ENCODE measurements around the gene ZBTB7C. TPM values are rescaled to one million over a fixed set of nuclear protein-coding genes. Genes with fewer than 3 reads are reported as not detected.
A peak's percentile ranks its signal among the peaks of the same experiment; 100 is the strongest.

Gene ZBTB7C
- total RNA-seq, 2 donors from 2014 or later: not detected

DNA sequence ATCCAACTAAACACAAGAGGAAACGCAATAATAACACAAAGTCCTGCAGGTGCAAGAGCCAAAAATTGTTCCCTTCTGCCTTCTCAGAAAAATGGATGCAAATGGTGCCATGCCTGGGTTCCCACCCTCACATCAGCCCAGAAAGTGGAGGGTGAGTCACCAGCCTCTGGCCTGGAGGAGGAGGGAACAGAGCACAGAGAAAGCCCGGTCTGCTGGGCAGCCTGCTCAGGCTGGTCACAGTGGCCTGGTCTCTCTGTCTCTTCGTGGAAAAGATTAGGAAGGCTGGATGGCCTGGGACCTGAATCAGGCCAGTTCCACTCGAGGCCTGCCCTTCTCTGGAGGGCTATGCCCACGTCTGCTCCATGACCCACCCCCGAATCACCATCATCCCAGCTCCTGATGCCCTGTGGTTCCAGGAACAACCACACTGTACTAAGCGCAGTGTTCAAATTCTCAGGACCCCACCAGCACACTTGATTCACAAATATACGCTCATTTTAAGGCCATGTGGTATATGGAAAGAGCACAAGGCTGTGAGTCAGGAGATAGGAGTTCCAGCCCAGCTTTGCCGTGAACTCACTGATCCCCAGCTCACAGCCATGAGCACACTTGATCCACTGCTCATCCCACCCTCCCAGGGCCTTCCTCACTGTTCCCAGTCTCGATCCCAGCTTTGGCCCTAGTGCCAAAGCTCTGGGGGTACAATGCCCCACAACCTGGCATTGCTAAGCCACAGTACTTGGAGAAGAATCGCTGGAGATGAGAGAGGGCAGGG is 82.1 kb downstream of the ZBTB7C start:
- DNase-seq (ENCODE audit: low spot score in 2 of 2) (no peak), ATAC-seq (no peak)
- H3K36me3 Mint-ChIP-seq: no peaks in the 10 kb centered on the region
- H3K9me3 Mint-ChIP-seq: no peaks in the 10 kb centered on the region
- H3K27ac Mint-ChIP-seq: no peak overlapping the region

DNA sequence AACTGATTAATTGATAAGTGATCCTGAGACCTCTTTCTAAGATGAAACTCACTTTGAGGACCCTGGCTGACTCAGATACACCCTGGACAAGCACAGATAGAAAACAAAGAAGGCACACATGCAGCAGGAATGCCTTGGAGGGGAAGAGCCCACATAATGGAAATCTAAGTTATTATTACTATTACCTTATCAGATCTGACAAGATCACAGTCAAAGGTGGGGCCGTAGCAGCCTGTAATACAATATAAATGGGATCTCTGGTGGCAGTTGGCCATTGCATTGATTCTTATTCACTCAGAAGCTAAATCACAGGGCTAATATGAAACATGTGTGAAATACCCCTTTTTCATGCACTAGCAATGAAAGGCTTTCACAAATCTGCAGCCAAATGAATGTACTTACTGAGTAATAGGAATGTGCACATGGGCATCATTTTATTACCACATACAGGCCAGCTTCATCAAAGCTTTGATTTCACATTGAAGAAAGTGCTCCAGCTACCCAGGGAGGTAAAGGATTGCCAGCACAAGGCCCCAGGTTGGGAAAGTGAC is 84.0 kb downstream of the ZBTB7C start:
- DNase-seq (ENCODE audit: low spot score in 2 of 2): no peak
- Mint-ChIP-seq H3K36me3 (no peaks in the 10 kb centered on the region), H3K27ac (no peak overlapping the region), H3K9me3 (no peaks in the 10 kb centered on the region)
- no peak for ATAC-seq

DNA sequence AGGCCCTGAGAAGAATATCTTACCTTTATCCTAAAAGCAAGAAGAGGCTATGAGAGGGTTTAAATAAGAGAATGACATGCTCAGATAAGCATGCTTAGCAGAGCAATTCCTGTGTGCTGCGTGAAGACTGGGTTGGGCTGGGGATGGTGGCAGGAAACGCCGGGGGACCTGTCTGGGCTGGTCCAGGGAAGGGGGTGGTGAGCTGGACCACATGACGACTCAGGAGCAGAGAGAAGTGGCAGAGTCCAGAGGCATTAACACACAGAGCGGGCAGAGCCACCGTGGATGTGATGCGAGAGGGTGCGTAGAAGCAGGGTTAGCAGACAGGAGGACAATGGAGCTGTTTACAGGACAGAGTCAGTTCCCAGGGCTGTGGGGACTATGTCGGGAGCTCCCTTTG is 84.5 kb downstream of the ZBTB7C start:
- ATAC-seq (no peak), DNase-seq (ENCODE audit: low spot score in 2 of 2) (no peak)
- Mint-ChIP-seq H3K27ac (no peak overlapping the region), H3K36me3 (no peaks in the 10 kb centered on the region), H3K9me3 (no peaks in the 10 kb centered on the region)

DNA sequence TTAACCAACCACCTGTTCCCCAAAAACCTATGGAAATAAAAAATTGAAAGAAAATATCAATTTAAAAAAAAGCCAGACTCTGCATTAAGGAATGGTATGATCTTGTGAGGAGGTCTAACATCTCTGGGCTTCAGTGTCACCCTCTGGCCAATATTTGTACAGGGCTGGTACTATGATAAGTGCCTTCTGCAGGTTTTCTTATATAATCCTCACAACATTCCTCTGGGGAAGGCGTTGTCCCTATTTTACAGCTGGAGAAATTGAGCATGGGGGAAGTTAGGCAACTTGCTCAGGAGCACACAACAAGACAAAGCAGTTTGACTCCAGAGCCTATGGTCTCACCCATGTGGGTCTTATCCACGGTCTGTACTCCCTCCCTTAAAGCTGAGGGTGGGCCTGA is 86.0 kb downstream of the ZBTB7C start:
- DNase-seq (ENCODE audit: low spot score in 2 of 2): no peak
- no peaks in the 10 kb centered on the region for H3K9me3 Mint-ChIP-seq
- no peak overlapping the region for H3K27ac Mint-ChIP-seq
- ATAC-seq: no peak
- no peaks in the 10 kb centered on the region for H3K36me3 Mint-ChIP-seq

DNA sequence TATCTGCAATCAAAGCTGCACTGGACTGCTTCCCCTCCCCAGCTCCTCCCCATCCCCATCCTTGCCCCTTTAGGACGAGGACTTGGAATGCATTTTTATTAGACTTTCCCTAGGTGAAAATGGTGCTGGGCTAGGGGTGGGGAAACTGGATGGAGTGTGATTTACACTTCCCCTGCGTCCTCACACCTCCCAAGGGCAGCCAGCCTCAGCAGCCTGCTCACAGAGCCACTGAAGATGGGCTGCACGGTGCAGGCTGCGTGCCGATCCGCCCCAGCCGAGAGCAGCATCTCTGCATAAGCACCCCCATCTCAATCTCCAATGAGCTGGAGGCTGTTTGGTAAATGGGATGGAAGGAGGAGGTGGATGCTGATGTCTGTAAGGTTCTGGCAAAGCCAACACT is 87.6 kb downstream of the ZBTB7C start:
- no peak for DNase-seq (ENCODE audit: low spot score in 2 of 2)
- ATAC-seq: no peak
- Mint-ChIP-seq H3K9me3 (no peaks in the 10 kb centered on the region), H3K36me3 (no peaks in the 10 kb centered on the region), H3K27ac (no peak overlapping the region)

DNA sequence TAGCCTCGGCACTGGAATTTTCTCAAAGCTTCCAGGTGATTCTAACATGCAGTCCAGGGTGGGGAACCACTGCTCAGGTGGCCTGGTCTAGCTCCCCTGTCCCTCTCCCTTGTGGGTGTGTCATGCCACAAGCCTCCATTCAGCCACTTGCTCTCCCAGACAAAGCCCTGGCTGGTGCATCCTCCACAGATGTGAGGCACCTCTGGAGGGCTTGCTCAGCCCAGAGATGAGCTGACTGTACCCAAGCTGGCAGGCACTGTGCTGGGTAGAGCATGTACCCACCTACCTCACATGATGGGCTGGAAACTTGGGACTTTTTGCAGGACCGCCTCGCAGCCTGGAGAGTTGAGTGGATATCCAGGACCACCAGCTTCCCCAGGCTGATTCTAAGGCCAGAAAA is 88.1 kb downstream of the ZBTB7C start:
- no peak overlapping the region for H3K27ac Mint-ChIP-seq
- no peaks in the 10 kb centered on the region for H3K9me3 Mint-ChIP-seq
- DNase-seq (ENCODE audit: low spot score in 2 of 2) (no peak), ATAC-seq (no peak)
- no peaks in the 10 kb centered on the region for H3K36me3 Mint-ChIP-seq

DNA sequence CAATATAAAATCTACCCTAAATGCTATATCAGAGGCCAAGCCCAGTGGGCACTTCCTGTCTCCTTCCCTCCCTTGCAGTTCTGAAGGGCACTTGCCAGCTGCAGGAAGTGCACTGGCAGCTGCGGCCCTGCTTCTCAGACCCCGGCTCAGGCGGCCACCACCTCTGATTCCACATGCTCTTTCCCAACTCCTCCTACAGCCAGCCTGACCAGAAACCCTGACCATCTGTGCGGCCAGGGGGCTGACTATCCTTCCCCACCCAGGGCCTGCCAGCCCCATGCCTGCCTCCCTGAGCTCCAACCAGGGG is 88.6 kb downstream of the ZBTB7C start:
- no peaks in the 10 kb centered on the region for H3K9me3 Mint-ChIP-seq
- H3K36me3 Mint-ChIP-seq: no peaks in the 10 kb centered on the region
- DNase-seq (ENCODE audit: low spot score in 2 of 2): no peak
- ATAC-seq: no peak
- peak overlapping the region in 1 of 2 donors; percentile 53 for H3K27ac Mint-ChIP-seq

DNA sequence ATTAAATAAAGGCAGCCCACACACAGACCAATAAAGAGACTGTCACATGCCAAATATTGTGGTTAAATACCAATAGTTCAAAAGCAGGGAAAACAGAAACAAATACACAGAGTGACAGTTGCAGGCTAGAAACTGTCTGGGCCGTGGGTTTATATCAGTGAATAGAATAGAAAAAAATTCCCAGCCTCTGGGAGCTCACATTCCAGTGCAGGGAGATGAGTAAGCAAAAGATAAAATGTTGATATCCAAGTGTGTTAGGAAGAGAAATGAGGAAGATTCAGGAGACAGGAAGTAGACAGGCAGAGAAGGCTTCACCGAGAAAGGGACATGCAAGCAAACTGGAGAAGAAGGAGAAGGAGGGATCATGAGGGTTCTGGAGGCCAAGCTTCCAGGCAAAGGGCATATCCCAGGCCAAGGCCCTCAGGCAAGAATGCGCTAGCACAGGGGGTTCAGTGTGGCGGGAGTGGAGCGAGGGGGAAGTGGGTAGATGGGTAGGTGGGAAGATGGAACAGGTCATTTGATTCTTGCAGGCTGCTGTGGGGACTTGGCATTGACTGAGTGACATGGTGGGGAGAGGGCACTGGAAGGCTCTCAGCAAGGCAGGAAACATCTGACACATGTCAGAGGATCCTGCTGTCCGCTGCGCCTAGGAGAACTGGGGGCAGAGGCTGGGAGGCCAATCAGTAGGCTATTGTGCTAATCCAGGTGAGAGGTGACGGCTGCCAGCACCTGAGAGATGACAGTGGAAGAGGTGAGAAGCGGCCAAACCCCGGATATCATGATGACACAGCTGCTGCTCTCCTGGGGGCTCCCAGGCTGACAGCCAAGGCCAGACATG is 89.2 kb downstream of the ZBTB7C start:
- Mint-ChIP-seq H3K36me3 (no peaks in the 10 kb centered on the region), H3K27ac (no peak overlapping the region), H3K9me3 (no peaks in the 10 kb centered on the region)
- no peak for DNase-seq (ENCODE audit: low spot score in 2 of 2)
- no peak for ATAC-seq

DNA sequence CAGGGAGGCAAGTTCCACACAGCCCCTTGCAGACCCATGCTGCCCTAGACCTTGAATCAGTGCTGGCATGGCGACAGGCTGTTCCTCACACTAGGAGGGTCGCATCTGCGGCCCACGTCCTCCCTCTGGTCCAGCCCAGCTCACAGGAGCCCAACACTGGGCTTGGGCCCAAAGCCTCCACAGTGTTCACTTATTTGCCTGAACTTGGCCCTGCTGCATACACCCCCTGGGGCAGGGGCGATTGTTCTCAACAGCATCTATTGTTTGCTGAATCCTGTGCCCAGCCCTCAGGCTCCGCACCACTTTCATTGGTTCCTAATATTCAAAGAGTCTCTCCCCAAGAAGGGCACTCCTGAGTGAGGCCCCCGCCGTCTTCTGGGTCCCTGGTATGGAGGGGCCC is 90.7 kb downstream of the ZBTB7C start:
- Mint-ChIP-seq H3K27ac (no peak overlapping the region), H3K36me3 (no peaks in the 10 kb centered on the region), H3K9me3 (no peaks in the 10 kb centered on the region)
- no peak for DNase-seq (ENCODE audit: low spot score in 2 of 2)
- no peak for ATAC-seq

DNA sequence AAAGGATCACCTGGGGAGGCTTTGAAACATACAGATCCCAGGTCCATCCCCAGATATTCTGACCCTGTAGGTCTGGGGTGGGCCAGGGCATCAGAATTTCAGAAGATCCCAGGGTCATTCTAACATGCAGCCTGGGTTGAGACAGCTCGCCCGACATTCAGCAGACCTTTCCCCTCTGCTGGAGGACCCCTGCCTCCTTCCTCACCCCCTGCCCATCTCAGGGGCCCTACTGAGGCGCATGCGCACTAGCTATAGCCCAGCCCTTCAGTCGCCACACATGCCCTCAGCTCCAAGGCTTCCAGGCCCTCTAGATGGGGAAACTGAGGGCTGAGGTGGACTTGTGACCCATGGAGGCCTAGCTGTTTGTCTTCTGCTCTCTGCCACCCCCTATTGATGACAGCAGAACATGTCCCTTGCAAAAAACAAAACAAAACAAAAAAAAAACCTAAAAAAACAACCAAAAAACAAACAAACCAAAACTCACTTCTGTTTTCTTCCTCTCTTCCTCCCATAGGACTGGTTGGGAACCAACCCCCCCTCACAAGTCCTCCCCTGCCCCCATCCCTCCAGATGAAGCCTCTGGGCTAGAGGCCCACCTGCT is 91.3 kb downstream of the ZBTB7C start:
- no peaks in the 10 kb centered on the region for H3K9me3 Mint-ChIP-seq
- no peak for DNase-seq (ENCODE audit: low spot score in 2 of 2)
- H3K27ac Mint-ChIP-seq: no peak overlapping the region
- H3K36me3 Mint-ChIP-seq: no peaks in the 10 kb centered on the region
- ATAC-seq: no peak

DNA sequence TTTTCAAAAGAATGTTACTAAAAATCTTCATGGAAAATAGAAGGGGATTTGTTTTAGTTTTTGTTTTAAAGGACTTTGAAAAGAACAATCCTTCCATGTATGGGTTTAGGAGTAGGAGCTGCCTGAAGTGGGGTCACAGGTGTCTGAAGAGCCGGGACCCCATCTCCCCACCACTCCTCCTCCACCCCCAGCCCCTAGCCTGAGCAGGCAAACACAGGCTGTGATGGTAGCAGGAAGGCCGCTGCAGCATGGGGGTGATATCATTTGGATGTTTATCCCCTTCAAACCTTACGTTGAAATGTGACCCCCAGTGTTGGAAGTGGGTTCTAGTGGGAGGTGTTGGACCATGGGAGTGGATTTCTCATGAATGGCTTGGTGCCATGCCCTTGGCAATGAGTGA is 93.0 kb downstream of the ZBTB7C start:
- Mint-ChIP-seq H3K27ac (no peak overlapping the region), H3K9me3 (no peaks in the 10 kb centered on the region), H3K36me3 (no peaks in the 10 kb centered on the region)
- ATAC-seq (no peak), DNase-seq (ENCODE audit: low spot score in 2 of 2) (no peak)

DNA sequence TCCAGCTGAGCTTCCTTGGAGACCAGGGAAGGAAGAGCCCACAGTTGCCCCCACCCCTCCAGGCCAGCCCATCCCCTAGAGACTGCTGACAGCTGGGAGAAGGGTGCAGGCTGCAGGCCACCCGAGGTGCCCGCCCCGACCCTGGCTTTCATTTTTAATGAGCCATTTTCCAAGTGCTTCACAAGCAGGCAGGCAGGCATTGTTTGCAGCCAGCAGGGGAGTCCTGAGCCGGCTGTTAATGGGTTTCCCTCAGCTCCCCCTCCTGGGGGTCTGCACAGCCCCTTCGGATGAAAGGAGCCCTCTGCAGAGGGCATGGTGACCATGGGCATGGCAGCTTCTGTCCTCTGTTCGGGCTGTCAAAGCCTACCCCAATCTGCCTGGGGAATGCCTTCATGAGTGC is 94.5 kb downstream of the ZBTB7C start:
- Mint-ChIP-seq H3K9me3 (no peaks in the 10 kb centered on the region), H3K27ac (no peak overlapping the region), H3K36me3 (no peaks in the 10 kb centered on the region)
- no peak for DNase-seq (ENCODE audit: low spot score in 2 of 2)
- no peak for ATAC-seq

DNA sequence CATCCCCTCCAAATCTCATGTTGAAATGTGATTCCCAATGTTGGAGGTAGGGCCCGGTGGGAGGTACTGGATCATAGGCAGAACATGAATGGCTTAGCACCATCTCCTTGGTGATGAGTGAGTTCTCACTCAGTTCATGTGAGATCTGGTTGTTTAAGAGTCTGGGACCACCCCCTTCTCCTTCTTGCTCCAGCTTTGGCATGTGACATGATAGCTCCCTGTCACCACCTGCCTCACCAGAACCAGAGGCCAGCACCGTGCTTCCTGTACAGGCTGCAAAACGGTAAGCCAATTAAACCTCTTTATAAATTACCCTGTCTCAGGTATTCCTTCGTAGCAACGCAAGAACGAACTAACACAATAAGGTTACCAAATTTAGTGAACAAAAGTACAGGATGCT is 95.4 kb downstream of the ZBTB7C start:
- H3K36me3 Mint-ChIP-seq: no peaks in the 10 kb centered on the region
- H3K9me3 Mint-ChIP-seq: no peaks in the 10 kb centered on the region
- no peak for DNase-seq (ENCODE audit: low spot score in 2 of 2)
- no peak overlapping the region for H3K27ac Mint-ChIP-seq
- ATAC-seq: no peak

DNA sequence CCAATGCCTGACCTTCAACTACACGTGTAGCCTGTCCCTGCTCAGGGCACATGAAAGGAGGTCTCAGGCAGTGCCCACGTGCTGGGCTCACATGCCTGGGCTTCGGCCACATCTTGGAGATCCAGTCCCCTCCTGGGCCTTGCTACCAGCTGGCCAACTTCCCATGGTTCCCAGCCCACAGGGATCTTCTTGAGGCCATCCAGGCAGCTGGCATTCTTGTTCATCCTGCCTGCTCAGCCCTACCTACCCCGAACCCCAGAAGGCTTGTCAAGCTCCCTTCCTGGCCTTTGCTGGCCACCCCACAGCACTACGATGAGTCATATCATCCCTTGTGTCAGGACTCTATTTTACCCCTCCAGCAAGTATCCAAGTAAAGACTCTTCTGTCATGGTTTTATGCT is 97.1 kb downstream of the ZBTB7C start:
- Mint-ChIP-seq H3K36me3 (no peaks in the 10 kb centered on the region), H3K27ac (peak overlapping the region in 1 of 2 donors; percentile 65), H3K9me3 (no peaks in the 10 kb centered on the region)
- no peak for ATAC-seq
- DNase-seq (ENCODE audit: low spot score in 2 of 2): no peak

DNA sequence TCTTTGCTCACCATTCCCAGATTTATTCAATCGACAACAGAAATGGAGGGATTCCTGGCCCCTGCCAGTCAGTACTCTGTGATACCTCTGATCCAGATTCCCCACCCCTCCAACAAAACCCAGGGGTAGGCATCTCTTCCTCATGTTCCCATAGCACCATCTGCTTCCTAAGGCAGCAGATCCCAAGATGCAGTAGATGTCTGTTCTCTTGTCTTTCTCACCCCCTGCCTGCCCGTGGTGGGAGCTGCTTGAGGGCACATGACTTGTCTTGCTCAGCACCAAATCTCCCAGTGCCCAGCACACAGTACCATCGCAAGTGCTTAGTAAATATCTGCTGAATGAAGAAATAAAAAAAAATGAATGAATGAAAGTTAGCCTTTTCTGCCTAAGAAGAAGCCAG is 98.2 kb downstream of the ZBTB7C start:
- DNase-seq (ENCODE audit: low spot score in 2 of 2): no peak
- no peaks in the 10 kb centered on the region for H3K9me3 Mint-ChIP-seq
- no peaks in the 10 kb centered on the region for H3K36me3 Mint-ChIP-seq
- ATAC-seq: no peak
- no peak overlapping the region for H3K27ac Mint-ChIP-seq

DNA sequence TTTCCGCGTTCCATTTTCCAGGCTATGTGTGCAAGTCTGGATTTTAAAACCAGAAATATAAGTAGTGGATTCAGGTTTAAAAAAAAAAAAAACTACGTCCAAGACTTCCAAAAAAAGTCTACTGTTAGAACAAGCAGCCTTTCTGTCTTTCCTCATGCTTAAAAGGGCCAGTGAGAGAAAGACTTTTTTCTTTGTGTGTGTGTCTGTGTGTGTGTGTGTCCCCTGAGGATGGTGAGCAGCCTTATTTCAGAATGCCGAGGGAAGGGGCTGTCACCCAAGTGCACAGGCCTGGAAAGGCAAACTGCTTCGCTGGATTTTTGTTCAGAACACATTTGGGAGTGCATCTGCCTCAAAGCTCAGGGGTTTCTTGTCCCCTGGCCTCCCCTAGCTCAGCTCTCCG is 98.8 kb downstream of the ZBTB7C start:
- no peaks in the 10 kb centered on the region for H3K36me3 Mint-ChIP-seq
- DNase-seq (ENCODE audit: low spot score in 2 of 2) (no peak), ATAC-seq (no peak)
- H3K27ac Mint-ChIP-seq: no peak overlapping the region
- no peaks in the 10 kb centered on the region for H3K9me3 Mint-ChIP-seq

DNA sequence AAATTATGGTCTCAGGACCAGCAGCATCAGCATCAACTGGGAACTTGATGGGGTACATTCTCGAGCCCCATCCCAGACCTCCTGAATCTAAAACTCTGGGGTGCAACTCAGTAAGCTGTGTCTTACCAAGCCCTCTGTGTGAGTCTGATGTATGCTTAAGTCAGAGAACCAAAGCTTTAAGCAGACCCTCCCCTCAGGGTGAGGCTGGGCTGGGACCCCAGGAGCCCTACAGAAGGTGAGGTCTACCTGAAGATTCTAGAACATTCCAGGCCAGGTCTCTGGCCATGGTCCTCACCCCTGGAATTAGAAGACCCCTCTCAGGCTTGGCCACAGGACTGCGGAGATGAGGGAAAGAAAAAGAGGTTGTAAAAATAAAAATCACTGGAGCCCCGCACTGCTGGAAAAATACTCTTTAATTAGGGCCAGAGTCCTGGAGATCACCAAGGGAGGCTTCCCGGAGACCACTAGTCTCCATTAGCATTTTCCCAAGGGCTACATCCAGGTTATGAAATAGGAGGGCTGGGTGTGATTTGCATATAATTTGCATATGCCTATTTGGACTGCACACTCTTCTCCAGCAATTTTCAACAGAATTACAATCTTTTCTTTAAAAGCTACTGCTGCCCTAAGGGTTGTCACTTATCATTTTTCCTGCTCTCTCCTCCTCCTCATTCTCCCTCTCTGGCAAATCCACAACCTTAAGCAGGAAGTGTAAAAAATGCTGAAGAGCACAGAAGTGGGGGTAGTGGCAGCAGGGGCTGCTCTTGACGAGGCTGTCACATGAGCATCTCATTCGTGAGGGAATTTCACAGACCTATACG is 100.2 kb downstream of the ZBTB7C start:
- no peak for ATAC-seq
- Mint-ChIP-seq H3K36me3 (no peaks in the 10 kb centered on the region), H3K27ac (peak overlapping the region in 1 of 2 donors; percentile 44), H3K9me3 (no peaks in the 10 kb centered on the region)
- DNase-seq (ENCODE audit: low spot score in 2 of 2): no peak
